T-cell (primary cell): ENCODE data around the gene METTL24. TPM values are rescaled to one million over a fixed set of nuclear protein-coding genes. Genes with fewer than 3 reads are reported as not detected.

ENCODE experiments used
- ATAC-seq, 4 experiments: fragments of 200-7000 bp in 3 of 4; fragments of 150-1000 bp in 1 of 4; cut with Tn5 transposase; replicated peaks in 1 of 4; 1 replicate in 3 of 4; 2 replicates in 1 of 4; pipeline ENCODE4 v1.10.0; 2021; ENCODE audit warnings: moderate library complexity in 3 of 4, mild to moderate bottlenecking in 2 of 4, moderate number of reproducible peaks in 1 of 4
- CTCF ChIA-PET, 2 donors: fragments of 300-600 bp; sonication (Branson Sonifier 250); formaldehyde crosslinking; loops; one replicate each; lab custom pipeline; 2022; ENCODE audit warnings: antibody characterized with exemption in 2 of 2; lab: Charles Lee
- POLR2A ChIA-PET, 2 donors: fragments of 300-600 bp; sonication (Branson Sonifier 250); formaldehyde crosslinking; loops; one replicate each; lab custom pipeline; 2022; ENCODE audit warnings: antibody characterized with exemption in 2 of 2; lab: Charles Lee
- DNase-seq, 35 experiments: peaks; one replicate each; pipeline versions ENCODE4 v3.0.0 to v3.0.0-alpha.2; 2013 to 2023
- H3K27ac ChIP-seq: one replicate; pipeline ENCODE4 v1.5.1; 2013; ENCODE audit warnings: low read length
- H3K27me3 ChIP-seq, 2 experiments: replicated peaks in 1 of 2; 1 replicate in 1 of 2; 2 replicates in 1 of 2; pipeline versions ENCODE4 v1.6.1 to v1.7.0; 2013; ENCODE audit warnings: low read length in 1 of 2, mixed read lengths in 1 of 2; ENCODE audit not compliant: control insufficient read depth in 2 of 2, insufficient read depth in 2 of 2; ENCODE audit errors: extremely low read depth in 1 of 2
- H3K36me3 ChIP-seq, 2 donors: 1 replicate in 1 of 2; 2 replicates in 1 of 2; pipeline versions ENCODE4 v1.6.1 to v1.7.0; 2013; ENCODE audit warnings: low read length in 1 of 2; ENCODE audit not compliant: control insufficient read depth in 2 of 2, insufficient read depth in 1 of 2; ENCODE audit errors: extremely low read depth in 1 of 2
- H3K4me1 ChIP-seq, 2 experiments: 1 replicate in 1 of 2; 2 replicates in 1 of 2; pipeline versions ENCODE4 v1.6.1 to v1.7.0; 2013; ENCODE audit warnings: low read length in 2 of 2, mixed read lengths in 1 of 2; ENCODE audit not compliant: insufficient read depth in 2 of 2, control insufficient read depth in 1 of 2; ENCODE audit errors: extremely low read depth in 1 of 2
- H3K4me3 ChIP-seq, 2 donors: 1 replicate in 1 of 2; 2 replicates in 1 of 2; pipeline versions ENCODE4 v1.5.1 to v1.7.0; 2013; ENCODE audit warnings: mild to moderate bottlenecking in 2 of 2, low read length in 1 of 2, moderate library complexity in 1 of 2; ENCODE audit not compliant: control insufficient read depth in 1 of 2; ENCODE audit errors: extremely low read depth in 1 of 2
- H3K9me3 ChIP-seq: 2 replicates; pipeline ENCODE4 v1.7.0; 2013
- H3K27ac Mint-ChIP-seq, 2 donors: one replicate each; pipeline ENCODE4 v1.8.0; 2020 to 2021; ENCODE audit warnings: mild to moderate bottlenecking in 2 of 2, mixed read lengths in 2 of 2
- H3K27me3 Mint-ChIP-seq, 2 donors: one replicate each; pipeline ENCODE4 v1.8.0; 2021 to 2022; ENCODE audit warnings: mixed read lengths in 2 of 2
- H3K36me3 Mint-ChIP-seq: one replicate; pipeline ENCODE4 v1.8.0; 2021; ENCODE audit warnings: mixed read lengths
- H3K4me1 Mint-ChIP-seq, 3 donors: one replicate each; pipeline ENCODE4 v1.8.0; 2020 to 2022; ENCODE audit warnings: mixed read lengths in 3 of 3, mild to moderate bottlenecking in 1 of 3
- H3K4me3 Mint-ChIP-seq, 3 donors: one replicate each; pipeline ENCODE4 v1.8.0; 2020 to 2022; ENCODE audit warnings: mild to moderate bottlenecking in 3 of 3, mixed read lengths in 3 of 3, moderate library complexity in 3 of 3
- H3K9me3 Mint-ChIP-seq, 3 donors: one replicate each; pipeline ENCODE4 v1.8.0; 2020 to 2022; ENCODE audit warnings: mixed read lengths in 3 of 3
- WGBS: methylation state at CpG from one replicate; pipeline ENCODE4 v1.1.5; 2013; ENCODE audit warnings: missing lambda C conversion rate; ENCODE audit not compliant: insufficient coverage; 5-methylcytosine and 5-hydroxymethylcytosine counted together
- total RNA-seq, 35 experiments: library from RNA in 6 of 35; stranded (reverse) in 6 of 35; fragments of 120-200 nt in 1 of 35; gene quantifications; one replicate each; pipeline versions ENCODE4 v1.2.1 to v1.2.4 and lab custom pipeline; 2013 to 2026

Gene METTL24
- total RNA-seq, 5 donors from 2014 or later (not counting 1 experiment from before 2014, with no cell fraction given), result 0.30 to 0.47 (median 0.33) TPM; not detected in 2

DNA sequence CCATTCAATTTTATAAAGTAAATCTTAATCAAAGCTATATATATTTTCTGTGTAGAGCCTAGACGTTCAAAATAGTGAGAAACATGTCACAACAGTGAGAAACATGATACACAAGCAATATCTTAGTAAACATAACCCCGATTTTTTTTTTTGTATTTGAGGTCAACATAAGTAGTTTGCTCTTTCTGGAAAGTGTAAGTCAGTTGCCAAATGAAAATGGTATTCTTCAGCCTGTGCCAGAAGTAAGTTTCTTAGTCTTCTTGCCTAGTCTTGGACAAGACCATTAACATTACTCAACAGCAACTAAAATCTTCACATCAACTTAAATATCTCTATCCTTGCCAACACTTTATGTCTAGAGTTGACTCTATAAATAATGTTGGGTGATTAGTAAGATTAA, 59.7 kb downstream of the METTL24 start:
- H3K9me3 Mint-ChIP-seq, result no peaks in the 10 kb centered on the region
- peak overlapping the region in 1 of 3 donors; percentile 67 for H3K4me3 Mint-ChIP-seq
- CTCF ChIA-PET, result no interaction called here
- H3K27me3 Mint-ChIP-seq, result peaks cover 22 to 30% of the 10 kb centered on the region in 2 donors
- H3K27me3 ChIP-seq, result peaks cover 0 to 11% of the 10 kb centered on the region in 2 experiments
- no peaks in the 10 kb centered on the region for H3K36me3 ChIP-seq
- H3K4me1 Mint-ChIP-seq, result peaks cover 13 to 20% (median 16%) of the 10 kb centered on the region in 3 donors
- POLR2A ChIA-PET, result no interaction called here
- WGBS, result no CpG with 5 or more reads among the region's 2 CpGs
- no peaks in the 10 kb centered on the region for H3K36me3 Mint-ChIP-seq
- peaks cover 5 to 21% of the 10 kb centered on the region in 2 experiments for H3K4me1 ChIP-seq
- H3K27ac Mint-ChIP-seq, result no peak overlapping the region
- DNase-seq, result no peak
- H3K4me3 ChIP-seq, result no peak overlapping the region
- H3K27ac ChIP-seq, result no peak overlapping the region
- no peak for ATAC-seq
- H3K9me3 ChIP-seq, result no peaks in the 10 kb centered on the region

DNA sequence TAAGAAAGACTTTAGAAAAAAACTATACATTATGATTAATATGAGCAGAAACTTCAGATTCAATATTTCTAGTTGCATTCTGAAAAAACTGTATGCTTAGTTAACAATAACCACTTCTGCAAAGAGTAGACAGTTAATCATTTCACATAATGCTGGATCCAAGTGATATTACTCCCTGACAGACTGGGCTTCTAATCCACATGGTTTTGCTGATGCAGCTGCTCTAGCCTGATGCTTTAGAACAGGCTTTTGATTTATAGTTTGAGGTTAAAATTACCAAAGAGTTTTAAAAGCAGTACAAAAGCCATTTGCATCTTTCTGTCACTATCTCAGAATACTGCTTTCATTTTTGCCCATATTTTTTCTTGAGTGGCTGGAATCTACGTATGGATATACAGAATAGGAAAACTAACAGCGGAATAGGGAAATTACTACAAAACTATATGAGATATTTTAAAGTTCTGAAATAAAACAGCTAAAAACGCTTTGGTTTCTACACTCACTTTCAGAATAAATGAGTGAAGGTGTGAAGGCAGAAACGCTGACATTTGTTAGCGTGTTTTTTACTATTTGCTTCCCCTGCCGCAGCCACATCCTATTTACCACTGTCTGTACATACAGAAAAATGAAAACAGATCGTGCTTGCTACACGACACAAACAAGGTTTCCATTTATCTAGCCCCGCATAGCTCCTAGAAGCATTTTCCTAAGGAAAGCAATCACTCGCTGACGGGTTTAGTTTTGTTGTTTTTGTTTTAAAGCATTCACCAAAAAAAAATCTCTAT, 61.7 kb downstream of the METTL24 start:
- CTCF ChIA-PET, result no interaction called here
- no CpG with 5 or more reads among the region's 11 CpGs for WGBS

DNA sequence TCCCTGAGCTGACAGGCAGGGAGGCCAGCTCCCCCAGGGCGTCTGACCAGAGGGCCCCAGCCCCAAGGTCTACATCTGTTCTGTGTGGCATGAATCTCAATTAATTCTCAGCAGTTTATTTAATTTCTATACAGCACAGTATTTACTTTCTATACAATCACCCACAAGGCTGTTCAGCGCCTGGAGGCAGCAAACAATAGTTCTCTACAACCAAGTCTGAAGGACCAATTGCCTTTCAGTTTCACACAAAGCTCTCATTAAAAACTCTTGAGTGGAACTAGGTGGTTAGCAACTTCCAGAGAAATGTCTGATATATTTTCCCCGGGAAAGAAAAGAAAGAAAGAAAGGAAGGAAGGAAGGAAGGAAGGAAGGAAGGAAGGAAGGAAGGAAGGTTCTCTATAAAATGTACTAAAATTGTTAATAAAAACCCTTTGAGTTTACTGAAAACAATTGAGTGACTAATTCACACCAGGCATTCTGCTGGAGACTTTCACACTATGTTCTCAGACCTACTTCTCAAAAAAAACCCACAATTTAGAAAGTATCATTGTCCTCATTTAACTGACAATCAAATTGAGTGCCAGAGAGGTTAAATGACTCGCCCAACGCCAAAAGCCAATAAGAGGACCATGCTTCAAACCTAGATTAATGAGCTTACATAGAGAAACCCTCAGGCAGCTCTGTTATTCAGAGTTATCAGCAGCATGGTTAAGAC, 62.5 kb downstream of the METTL24 start:
- Mint-ChIP-seq H3K4me1 (peaks cover 13 to 20% (median 16%) of the 10 kb centered on the region in 3 donors), H3K36me3 (no peaks in the 10 kb centered on the region), H3K27me3 (peaks cover 15 to 17% of the 10 kb centered on the region in 2 donors), H3K9me3 (peaks cover 0 to 4% (median 3%) of the 10 kb centered on the region in 3 donors), H3K4me3 (peak overlapping the region; percentile 49 to 63 (median 53)), H3K27ac (peak overlapping the region; percentile 58 to 60)
- no peaks in the 10 kb centered on the region for H3K36me3 ChIP-seq
- ATAC-seq (no peak), DNase-seq (no peak)
- ChIA-PET POLR2A (no interaction called here), CTCF (no interaction called here)
- H3K27ac ChIP-seq, result peak overlapping the region; percentile 19
- 66% methylated on average over 3 of the region's 5 CpGs for WGBS
- H3K9me3 ChIP-seq, result no peaks in the 10 kb centered on the region
- H3K4me1 ChIP-seq, result peaks cover 5 to 21% of the 10 kb centered on the region in 2 experiments
- no peak overlapping the region for H3K4me3 ChIP-seq
- peaks cover 0 to 7% of the 10 kb centered on the region in 2 experiments for H3K27me3 ChIP-seq

More for the DNA sequence above, 61.7 kb downstream of the METTL24 start:
- peak in 3 of 4 experiments; percentile 45 to 64 (median 51) for ATAC-seq
- no peaks in the 10 kb centered on the region for H3K9me3 ChIP-seq
- H3K27ac ChIP-seq, result peak overlapping the region; percentile 19
- H3K36me3 ChIP-seq, result no peaks in the 10 kb centered on the region
- POLR2A ChIA-PET, result no interaction called here
- Mint-ChIP-seq H3K27me3 (peaks cover 20 to 22% of the 10 kb centered on the region in 2 donors), H3K27ac (peak overlapping the region; percentile 24 to 60), H3K4me3 (peak overlapping the region; percentile 47 to 63 (median 53)), H3K36me3 (no peaks in the 10 kb centered on the region), H3K9me3 (no peaks in the 10 kb centered on the region), H3K4me1 (peaks cover 13 to 20% (median 16%) of the 10 kb centered on the region in 3 donors)
- peaks cover 5 to 21% of the 10 kb centered on the region in 2 experiments for H3K4me1 ChIP-seq
- H3K4me3 ChIP-seq, result peak overlapping the region in 1 of 2 donors; percentile 14
- peaks cover 0 to 7% of the 10 kb centered on the region in 2 experiments for H3K27me3 ChIP-seq
- peak in 6 of 35 experiments; percentile 2 to 13 (median 6) for DNase-seq

DNA sequence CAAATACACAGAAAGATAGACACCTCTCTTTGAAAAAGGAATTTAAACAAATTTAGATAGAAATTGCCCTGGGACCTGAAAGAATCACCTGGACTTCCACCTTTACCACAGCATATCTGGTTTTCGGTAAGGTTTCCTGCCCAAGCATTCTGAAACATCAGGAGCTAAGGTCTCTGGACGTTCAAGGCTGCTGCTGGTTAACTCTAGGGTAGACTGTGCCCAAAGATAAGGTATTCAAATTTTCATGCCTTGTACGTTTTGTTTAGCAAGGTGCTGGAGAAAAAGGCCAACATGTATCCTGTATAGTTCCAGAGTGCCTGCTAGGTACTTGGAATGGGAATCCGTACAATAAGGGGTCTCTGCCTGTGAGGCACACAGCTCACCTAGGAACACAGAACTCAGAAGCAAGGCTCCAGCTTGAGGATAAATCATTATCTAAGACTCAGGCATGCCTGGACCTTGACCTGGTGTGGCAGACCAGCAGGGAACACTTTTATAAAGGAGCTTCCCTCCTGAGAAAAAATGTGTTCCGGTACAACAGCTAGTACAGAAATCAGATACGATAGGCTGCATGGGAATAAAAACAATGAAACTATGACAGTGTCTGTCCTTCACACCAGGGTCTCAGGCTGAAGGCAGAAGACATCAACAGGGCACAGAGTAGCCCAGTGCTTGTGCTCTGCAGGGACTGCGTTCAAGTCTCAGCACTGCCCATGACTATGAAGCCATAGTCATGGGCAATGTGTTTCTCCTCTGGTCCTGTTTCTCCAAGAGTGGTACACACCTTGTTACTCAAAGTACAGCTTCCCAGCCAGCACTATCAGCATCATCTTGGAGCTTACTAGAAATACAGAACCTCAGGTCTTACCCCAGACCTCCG, 70.4 kb downstream of the METTL24 start:
- H3K4me3 Mint-ChIP-seq, result no peak overlapping the region
- H3K27ac ChIP-seq, result no peak overlapping the region
- CTCF ChIA-PET, result no interaction called here
- POLR2A ChIA-PET, result no interaction called here
- ATAC-seq (no peak), DNase-seq (no peak)
- 76% methylated on average over 6 of the region's 8 CpGs for WGBS
- no peaks in the 10 kb centered on the region for H3K36me3 Mint-ChIP-seq
- no peaks in the 10 kb centered on the region for H3K4me1 ChIP-seq
- no peaks in the 10 kb centered on the region for H3K4me1 Mint-ChIP-seq
- no peaks in the 10 kb centered on the region for H3K27me3 ChIP-seq
- H3K9me3 Mint-ChIP-seq, result peaks cover 7 to 18% (median 8%) of the 10 kb centered on the region in 3 donors
- peaks cover 3 to 8% of the 10 kb centered on the region in 2 donors for H3K27me3 Mint-ChIP-seq
- H3K27ac Mint-ChIP-seq, result no peak overlapping the region
- H3K9me3 ChIP-seq, result no peaks in the 10 kb centered on the region
- no peak overlapping the region for H3K4me3 ChIP-seq
- no peaks in the 10 kb centered on the region for H3K36me3 ChIP-seq

DNA sequence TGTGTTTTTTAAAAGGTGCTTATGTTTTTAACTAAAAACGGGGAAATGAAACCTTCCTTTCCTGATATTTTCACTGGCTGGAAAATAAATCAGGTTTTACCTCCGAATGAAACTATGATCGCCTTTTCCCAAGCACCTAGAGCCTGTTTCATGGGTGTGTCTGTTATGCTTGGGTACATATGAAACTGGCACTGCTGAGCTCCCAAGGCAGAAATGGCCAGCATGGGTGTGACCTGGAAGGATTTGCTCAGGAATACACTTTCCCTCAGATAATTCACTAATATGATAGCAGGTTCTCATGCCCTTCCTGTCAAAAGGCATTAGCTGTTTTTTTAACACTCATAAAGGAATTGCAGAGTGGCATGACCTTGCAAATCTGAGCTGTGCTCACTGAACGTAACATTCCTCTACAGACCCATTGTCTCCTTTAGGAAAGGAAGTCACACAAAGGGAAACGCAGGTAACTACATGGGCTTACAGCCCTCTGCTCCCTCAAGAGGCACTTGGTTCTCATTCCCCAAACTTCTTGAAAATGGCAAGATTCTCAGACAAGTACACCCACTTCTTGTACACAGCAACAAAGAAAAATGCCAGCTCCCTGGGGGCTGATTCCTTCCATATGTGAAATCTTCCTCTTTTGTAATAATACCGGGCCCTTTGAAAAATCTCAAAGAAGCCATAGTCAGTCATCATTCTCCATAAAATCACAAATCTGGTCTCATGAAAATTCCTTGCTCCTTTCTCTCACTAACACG, 72.7 kb downstream of the METTL24 start:
- Mint-ChIP-seq H3K4me3 (no peak overlapping the region), H3K9me3 (peaks cover 4 to 14% (median 8%) of the 10 kb centered on the region in 3 donors), H3K36me3 (no peaks in the 10 kb centered on the region), H3K27me3 (peaks cover 3 to 8% of the 10 kb centered on the region in 2 donors), H3K4me1 (no peaks in the 10 kb centered on the region), H3K27ac (no peak overlapping the region)
- ATAC-seq (no peak), DNase-seq (no peak)
- Histone ChIP-seq H3K4me3 (no peak overlapping the region), H3K9me3 (no peaks in the 10 kb centered on the region), H3K27ac (no peak overlapping the region), H3K4me1 (no peaks in the 10 kb centered on the region), H3K36me3 (no peaks in the 10 kb centered on the region), H3K27me3 (no peaks in the 10 kb centered on the region)
- 73% methylated on average over 3 of the region's 7 CpGs for WGBS
- POLR2A ChIA-PET, result no interaction called here
- CTCF ChIA-PET, result no interaction called here
